H1 (cell line): ENCODE measurements around the gene RITA1. TPM values are rescaled to one million over a fixed set of nuclear protein-coding genes. Genes with fewer than 3 reads are reported as not detected.

Experiments
- CBX5 ChIP-seq: fragments of 300-800, 300-1000 bp; sonication (generic); IDR thresholded peaks from 2 replicates; pipeline ENCODE4 v1.7.1; 2016; ENCODE audit warnings: antibody characterized with exemption, low read length, low read depth
- CHD2 ChIP-seq: IDR thresholded peaks from 2 replicates; pipeline ENCODE4 v1.6.1; 2012; ENCODE audit warnings: low read length, improper control_type of control experiment
- PHF8 ChIP-seq: fragments of 200-600 bp; sonication (generic); conservative IDR thresholded peaks from 2 replicates; pipeline ENCODE4 v1.7.1; 2012; ENCODE audit warnings: low read depth, mild to moderate bottlenecking, inconsistent platforms, low read length, moderate library complexity
- POLR2A ChIP-seq, 2 experiments: IDR thresholded peaks; 1 replicate in 1 of 2; 2 replicates in 1 of 2; pipeline ENCODE4 v1.6.1; 2011; ENCODE audit warnings: low read depth in 2 of 2, low read length in 2 of 2, mild to moderate bottlenecking in 2 of 2; ENCODE audit errors: control extremely low read depth in 1 of 2
- RBBP5 ChIP-seq: IDR thresholded peaks from 2 replicates; pipeline ENCODE4 v1.7.1; 2012; ENCODE audit warnings: low read depth, mild to moderate bottlenecking, inconsistent platforms, low read length, moderate library complexity, borderline replicate concordance
- USF2 ChIP-seq: IDR thresholded peaks from 2 replicates; pipeline ENCODE4 v1.6.1; 2011; ENCODE audit warnings: low read length, improper control_type of control experiment
- polyA plus RNA-seq, 7 experiments: library from polyadenylated mRNA; depleted of rRNA in 3 of 7; stranded (reverse) in 5 of 7; unstranded in 2 of 7; fragments of >200 nt in 5 of 7; fragments of 200-250 nt in 2 of 7; gene quantifications; 1 replicate in 5 of 7; 2 replicates in 1 of 7; 4 replicates in 1 of 7; pipeline versions ENCODE4 v1.2.1 to v1.2.3, GENCODE V29; 2011 to 2013; ENCODE audit warnings: missing spikeins in 2 of 7, mixed read lengths in 2 of 7
- total RNA-seq: library from RNA; stranded (reverse); fragmentation: NEBNext Ultra II Directional; extraction: Animal tissue kit (Norgen Biotek cat#: 25700); gene quantifications from 2 replicates; pipeline ENCODE4 v1.2.1, GENCODE V29; 2021
- TF ChIP-seq, protein P1 (sequence below): IDR thresholded peaks from 2 replicates; pipeline ENCODE4 v1.6.1; 2011; ENCODE audit warnings: low read depth, mild to moderate bottlenecking, low read length; ENCODE audit not compliant: insufficient read depth

The RITA1 gene
- total and polyA plus RNA-seq, 2 of the 8 experiments (the other 6 are each of a cell fraction or from before 2014, with no cell fraction given), result 24.1 to 25.8 TPM

- TF ChIP-seq CBX5 (no peak), POLR2A (IDR thresholded peaks at IDR 0.05; ENCODE audit: control extremely low read depth in 1 of 2, low read depth in 2 of 2, low read length in 2 of 2) (no peak), CHD2 (no peak), PHF8 (no peak), RBBP5 (no peak), USF2 (no peak)
- TF ChIP-seq, protein P1, sequence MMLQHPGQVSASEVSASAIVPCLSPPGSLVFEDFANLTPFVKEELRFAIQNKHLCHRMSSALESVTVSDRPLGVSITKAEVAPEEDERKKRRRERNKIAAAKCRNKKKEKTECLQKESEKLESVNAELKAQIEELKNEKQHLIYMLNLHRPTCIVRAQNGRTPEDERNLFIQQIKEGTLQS, result no peak
These were observed 43.2 kb upstream of the RITA1 start (continued) for GRCh38 chr12:113142173-113142885.
